ENCODE measurements around the gene GRM7.

GRCh38 chr3:7392206-7392605, 531.3 kb downstream of the GRM7 start:
- TF ChIP-seq CTCF (IDR thresholded peaks at IDR 0.05; ENCODE audit: low read depth, low read length, missing input control) (no peak), TAF1 (conservative IDR thresholded peaks at IDR 0.05) (no peak), RAD21 (IDR thresholded peaks at IDR 0.05) (no peak), MAX (IDR thresholded peaks at IDR 0.05) (no peak), JUND (IDR thresholded peaks at IDR 0.05) (no peak), FOXA2 (IDR thresholded peaks at IDR 0.05) (no peak), HNF4A (conservative IDR thresholded peaks at IDR 0.05) (no peak), EGR1 (IDR thresholded peaks at IDR 0.05; ENCODE audit: low read depth in 2 of 2) (no peak), REST (IDR thresholded peaks at IDR 0.05) (no peak), ATF3 (IDR thresholded peaks at IDR 0.05) (no peak), NR2F2 (IDR thresholded peaks at IDR 0.05) (no peak), GABPA (IDR thresholded peaks at IDR 0.05 in 1 of 2, conservative IDR thresholded peaks at IDR 0.05 in 1 of 2) (no peak)

Data from liver (tissue), 3 donors.